ENCODE data around the gene SNED1.

SNED1 gene

DNA sequence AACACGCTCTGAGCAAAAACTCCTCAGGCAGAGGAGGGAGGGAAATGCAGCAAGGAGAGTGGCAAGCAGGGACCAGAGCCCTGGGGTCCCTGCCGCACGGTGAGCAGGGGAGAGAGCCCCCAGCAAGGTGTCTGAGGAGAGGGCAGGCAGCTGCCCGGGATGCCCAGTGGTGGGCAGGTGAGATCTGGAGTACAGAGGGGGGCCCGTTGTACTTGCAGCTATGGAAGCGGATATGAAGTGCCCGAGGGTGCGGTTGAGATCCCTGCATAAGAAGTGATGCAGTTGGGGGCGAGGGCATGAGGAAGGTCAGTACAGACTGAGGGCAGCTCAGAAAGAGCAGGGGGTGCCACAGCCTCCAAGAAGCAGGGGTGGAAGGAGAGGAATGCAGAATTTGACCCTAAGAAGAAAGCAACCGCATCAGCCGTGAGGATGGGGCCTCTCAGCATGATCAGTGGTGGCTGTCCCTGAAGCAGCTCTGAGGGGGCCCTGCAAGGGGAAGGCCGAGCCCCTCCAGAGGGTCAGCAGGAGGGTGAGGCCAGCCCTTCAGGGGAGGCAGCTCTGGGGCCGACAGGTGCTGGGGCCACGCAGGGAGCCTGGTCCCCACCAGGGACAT, 74.2 kb downstream of the SNED1 start:
- Mint-ChIP-seq H3K9me3 (no peaks in the 10 kb centered on the region), H3K4me1 (peaks cover 4% of the 10 kb centered on the region), H3K4me3 (no peak overlapping the region), H3K27ac (no peak overlapping the region), H3K27me3 (no peaks in the 10 kb centered on the region)
- no peak for ATAC-seq
- DNase-seq = peak in 1 of 2 donors; percentile 6

DNA sequence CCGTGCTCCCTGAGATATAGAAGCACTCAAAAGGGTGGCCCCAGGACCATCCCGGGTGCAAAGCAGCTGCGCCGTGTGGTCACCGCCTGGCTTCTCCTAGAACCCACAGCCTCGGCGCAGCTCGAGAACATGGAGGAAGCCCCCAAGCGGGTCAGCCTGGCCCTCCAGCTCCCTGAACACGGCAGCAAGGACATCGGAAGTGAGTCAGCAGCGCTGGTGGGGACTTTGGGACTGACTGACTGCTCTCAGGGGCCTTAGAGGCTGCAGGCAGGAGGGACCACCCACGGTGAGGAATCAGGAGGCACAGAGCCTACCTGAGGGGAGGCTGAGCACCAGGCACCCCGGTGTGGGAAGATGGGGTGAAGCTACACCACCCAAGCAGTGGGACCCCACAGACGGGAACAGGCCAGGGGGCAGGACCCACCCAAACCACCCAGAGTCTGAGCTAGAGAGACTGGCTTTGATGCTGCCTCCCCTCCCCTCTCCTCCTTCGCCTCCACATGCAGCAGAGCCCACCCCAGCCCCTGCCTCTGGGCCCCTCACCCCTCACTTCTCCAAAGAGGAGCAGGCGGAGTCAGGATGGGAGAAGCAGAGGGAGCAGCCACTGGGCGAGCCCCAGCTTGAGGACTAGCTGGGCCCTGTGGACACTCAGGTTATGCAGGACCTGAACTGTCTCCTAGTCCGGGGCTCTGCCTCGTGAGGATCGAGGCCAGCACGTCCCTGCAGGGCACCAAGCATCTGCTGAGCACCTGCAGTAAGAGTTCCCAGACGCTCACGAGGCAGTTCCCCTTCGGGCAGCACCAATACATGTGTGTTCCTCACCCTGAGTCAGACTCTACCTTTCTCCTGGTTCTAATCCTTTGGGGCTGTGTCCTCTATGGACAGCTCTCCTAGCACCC, 75.0 kb downstream of the SNED1 start:
- no peak overlapping the region for H3K4me3 Mint-ChIP-seq
- H3K4me1 Mint-ChIP-seq = peaks cover 4% of the 10 kb centered on the region
- ATAC-seq = peak; percentile 24
- peak overlapping the region in 1 of 2 donors; percentile 71 for H3K27ac Mint-ChIP-seq
- DNase-seq = no peak
- H3K9me3 Mint-ChIP-seq = no peaks in the 10 kb centered on the region
- no peaks in the 10 kb centered on the region for H3K27me3 Mint-ChIP-seq

DNA sequence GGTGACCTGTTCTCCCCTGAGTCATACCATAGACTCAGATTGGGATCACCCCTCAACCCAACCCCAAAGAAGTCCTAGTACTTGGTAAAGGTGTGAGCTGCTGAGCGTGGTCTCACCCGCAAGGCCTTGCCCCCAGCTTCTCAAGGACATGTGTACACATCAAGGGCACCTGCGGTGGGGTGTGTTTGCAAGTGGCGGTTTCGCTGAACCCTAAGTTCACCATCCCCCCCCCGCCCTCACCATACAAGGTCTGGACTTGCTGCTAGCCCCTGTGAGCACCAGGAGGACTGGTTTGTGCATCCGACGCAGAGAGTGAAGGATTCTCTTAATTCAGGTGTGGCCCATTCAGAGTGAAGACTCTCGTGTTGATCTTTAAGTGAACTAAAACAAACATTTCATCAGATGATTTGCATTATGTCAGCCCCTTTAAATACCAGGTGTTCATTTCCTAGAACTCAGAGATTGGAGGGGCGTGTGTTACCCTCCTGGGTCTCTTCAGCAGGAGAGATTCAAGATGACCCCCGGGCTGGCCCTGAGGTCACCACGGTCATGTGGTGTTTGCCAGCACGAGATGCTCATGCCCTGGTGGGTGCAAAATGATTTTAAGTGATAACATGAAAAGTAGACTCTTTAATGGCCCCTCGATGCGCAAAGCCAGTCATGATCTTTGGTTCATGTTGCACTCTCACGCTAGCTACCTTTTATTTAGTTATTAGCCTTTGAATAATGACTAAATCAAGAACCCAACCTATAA, 75.8 kb downstream of the SNED1 start:
- no peaks in the 10 kb centered on the region for H3K9me3 Mint-ChIP-seq
- peak overlapping the region in 1 of 2 donors; percentile 71 for H3K27ac Mint-ChIP-seq
- peaks cover 4% of the 10 kb centered on the region for H3K4me1 Mint-ChIP-seq
- ATAC-seq (no peak), DNase-seq (no peak)
- no peak overlapping the region for H3K4me3 Mint-ChIP-seq
- H3K27me3 Mint-ChIP-seq = no peaks in the 10 kb centered on the region

DNA sequence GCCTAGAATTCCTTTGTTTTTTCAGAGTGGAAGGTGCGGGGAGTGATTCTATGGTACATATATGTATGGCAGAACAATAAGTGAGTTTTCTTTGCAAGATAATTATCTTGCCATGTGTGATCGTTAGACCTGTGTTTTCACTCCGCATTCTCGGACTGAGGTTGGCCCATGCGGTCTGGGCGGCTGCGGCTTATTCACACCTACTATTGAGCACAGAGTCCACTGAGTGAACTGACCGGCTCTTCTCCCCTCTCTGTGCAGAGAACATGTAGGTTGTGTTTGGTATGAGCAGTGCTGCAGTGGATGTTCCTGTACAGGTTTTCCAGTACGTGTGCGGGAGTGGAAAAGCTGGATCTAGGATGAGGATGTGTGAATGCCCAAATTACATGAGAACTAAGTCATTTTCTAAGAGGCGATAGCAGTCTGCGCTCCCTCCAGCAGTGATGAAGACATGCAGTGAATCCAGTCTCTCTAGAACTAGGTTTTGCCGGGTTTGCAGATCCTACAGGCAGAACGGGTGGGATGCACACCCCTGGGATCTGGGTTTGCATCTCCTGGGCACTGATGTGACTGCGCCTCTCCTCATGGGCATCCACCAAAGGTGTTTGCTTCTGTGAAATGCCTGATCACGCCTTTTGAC, 76.6 kb downstream of the SNED1 start:
- DNase-seq = no peak
- H3K27ac Mint-ChIP-seq = peak overlapping the region in 1 of 2 donors; percentile 15

DNA sequence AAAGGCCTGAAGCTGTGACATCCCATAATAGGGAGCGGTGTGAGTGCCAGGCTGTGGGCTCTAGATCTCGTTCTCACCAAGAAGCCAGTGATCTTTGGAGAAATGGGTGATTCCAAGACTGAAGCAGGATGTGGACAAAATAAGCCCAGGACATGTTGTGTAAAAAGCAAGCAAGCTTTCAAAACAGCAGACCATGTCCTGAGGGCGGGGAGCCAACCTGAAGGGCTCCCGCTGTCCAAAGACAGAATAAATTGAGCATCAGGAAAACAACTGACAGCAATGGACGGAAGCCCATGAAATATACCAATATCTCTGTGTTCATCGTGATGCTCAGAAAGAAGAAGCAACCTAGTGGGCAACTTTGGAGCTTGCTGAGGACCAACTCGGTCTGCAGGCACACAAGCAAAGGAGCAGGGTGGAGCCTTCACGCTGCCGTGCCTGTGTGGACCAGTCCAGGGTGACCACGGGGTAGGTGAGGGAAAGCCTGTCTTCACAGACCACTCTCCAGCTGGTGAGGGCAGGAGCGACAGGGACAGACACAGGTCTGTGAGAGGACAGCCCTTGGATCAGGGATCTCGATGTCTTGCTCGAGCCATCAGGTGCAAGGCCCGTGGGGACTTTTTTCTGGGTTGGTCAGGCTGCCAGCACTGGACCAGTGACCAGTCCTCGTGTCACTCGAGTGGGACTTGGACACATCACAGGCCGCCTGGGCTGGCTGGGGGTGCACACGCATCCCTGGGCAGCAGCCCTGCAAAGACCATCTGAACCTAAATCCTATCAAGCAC, 82.2 kb downstream of the SNED1 start:
- Mint-ChIP-seq H3K9me3 (no peaks in the 10 kb centered on the region), H3K27ac (peak overlapping the region in 1 of 2 donors; percentile 43), H3K27me3 (no peaks in the 10 kb centered on the region), H3K4me1 (peaks cover 12% of the 10 kb centered on the region), H3K4me3 (no peak overlapping the region)
- DNase-seq = no peak
- ATAC-seq = no peak

More for the DNA sequence above, 76.6 kb downstream of the SNED1 start:
- Mint-ChIP-seq H3K9me3 (no peaks in the 10 kb centered on the region), H3K4me1 (peaks cover 4% of the 10 kb centered on the region), H3K27me3 (no peaks in the 10 kb centered on the region), H3K4me3 (no peak overlapping the region)
- no peak for ATAC-seq

DNA sequence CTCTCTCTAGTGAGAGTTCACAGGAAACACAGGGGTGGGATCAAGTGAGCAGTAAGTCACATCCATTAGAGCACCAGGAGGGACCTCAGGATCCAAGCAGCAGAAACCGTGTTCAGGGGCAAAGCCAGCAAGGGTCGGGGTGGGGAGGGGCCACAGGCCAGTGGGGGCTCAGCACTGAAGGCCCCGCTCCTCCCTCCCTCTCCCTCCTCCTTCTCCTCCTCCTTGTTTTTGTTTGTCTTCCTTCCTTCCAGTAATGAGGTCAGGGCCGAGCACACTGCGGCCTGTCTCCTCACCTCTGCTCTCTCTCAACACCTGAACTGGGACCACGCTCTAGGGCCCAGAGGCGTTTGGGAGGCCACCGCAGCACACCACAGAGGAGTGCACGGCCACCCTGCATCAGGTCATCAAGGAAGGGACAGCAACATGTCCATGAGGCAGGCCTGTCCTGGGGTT, 82.8 kb downstream of the SNED1 start:
- Mint-ChIP-seq H3K27me3 (no peaks in the 10 kb centered on the region), H3K9me3 (no peaks in the 10 kb centered on the region), H3K27ac (peak overlapping the region; percentile 60 to 81), H3K4me1 (peaks cover 12% of the 10 kb centered on the region), H3K4me3 (no peak overlapping the region)
- DNase-seq (no peak), ATAC-seq (peak; percentile 17)

DNA sequence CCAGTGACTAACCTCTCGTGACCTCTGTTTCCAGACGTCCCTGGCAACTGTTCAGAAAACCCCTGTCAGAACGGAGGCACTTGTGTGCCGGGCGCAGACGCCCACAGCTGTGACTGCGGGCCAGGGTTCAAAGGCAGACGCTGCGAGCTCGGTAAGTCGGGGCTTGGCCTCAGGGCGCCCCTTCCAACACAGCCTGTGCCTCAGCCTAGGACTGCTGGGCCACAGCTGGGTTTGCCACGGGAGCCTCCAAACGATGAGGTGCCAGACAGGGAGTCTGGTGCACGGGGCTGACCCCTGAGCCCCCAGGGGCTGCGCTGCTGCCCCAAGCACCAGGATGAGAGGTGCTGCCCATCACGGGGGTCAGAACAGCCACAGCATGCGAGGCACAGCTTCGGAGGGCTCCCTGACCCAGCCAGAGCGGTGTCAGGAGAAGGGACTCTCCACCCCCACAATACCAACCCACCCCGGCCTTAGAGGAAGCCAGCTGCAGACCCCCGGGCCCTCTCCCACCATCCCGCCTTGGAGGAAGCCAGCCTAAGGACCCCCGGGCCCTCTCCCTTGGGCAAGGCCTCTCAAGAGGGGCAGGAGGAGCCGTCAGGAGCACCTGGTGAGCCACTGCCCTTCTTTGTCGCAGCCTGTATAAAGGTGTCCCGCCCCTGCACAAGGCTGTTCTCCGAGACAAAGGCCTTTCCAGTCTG, 83.4 kb downstream of the SNED1 start:
- H3K27me3 Mint-ChIP-seq = no peaks in the 10 kb centered on the region
- no peaks in the 10 kb centered on the region for H3K9me3 Mint-ChIP-seq
- H3K4me1 Mint-ChIP-seq = peaks cover 12% of the 10 kb centered on the region
- peak; percentile 21 for ATAC-seq
- no peak overlapping the region for H3K4me3 Mint-ChIP-seq
- no peak for DNase-seq
- H3K27ac Mint-ChIP-seq = peak overlapping the region in 1 of 2 donors; percentile 81

DNA sequence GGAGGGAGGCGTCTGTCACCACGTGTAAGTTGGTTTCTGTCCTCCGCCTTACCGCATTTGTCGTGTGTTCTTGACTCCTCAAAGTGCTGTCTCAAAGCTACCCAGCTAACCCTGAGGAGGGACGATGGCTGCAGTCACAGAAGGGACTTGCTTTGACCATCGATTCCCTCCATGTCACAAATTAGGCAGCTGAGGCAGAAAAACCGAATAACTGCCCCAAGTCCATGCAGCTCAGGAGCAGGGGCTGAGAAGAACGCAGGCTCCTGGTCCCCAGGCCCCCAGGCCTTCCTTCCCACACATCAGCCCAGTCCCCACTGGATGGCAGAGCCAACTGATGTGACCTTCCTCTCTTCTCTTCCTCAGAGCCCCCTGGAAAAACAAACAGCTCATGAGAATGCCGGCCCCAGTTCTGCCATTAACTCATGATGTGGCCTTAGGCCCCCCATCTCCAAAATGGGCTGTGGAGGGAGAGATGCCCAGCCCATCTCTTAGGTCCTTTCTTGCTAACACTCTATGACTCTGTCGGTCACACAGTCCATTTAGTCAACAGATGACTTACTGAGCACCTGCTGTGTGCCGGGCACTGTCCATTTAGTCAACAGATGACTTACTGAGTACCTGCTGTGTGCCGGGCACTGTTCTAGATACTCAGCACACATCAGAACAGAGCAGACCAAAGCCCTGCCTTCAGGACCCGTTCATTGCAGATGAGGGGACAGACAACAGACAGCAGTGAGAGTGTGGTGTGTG, 84.1 kb downstream of the SNED1 start:
- peaks cover 8% of the 10 kb centered on the region for H3K4me1 Mint-ChIP-seq
- H3K9me3 Mint-ChIP-seq = no peaks in the 10 kb centered on the region
- peak overlapping the region in 1 of 2 donors; percentile 2 for H3K27ac Mint-ChIP-seq
- no peaks in the 10 kb centered on the region for H3K27me3 Mint-ChIP-seq
- DNase-seq = peak in 1 of 2 donors; percentile 9
- no peak overlapping the region for H3K4me3 Mint-ChIP-seq
- ATAC-seq = no peak

DNA sequence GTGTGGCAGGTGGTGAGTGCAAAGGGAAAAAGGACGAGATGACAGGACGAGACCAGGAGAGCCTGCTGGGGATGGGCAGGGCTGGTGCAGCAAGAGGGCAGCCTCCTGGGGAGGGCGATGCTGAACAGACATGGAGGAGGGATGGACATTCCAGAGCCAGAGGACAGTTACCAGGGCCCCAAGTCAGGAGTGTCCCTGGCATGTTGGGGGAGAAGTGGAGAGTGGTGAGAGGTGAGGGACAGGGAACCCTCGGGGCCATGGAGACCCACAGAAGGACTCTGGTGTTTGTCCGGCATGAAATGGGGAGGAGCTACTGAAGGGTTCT, 84.6 kb downstream of the SNED1 start:
- peaks cover 8% of the 10 kb centered on the region for H3K4me1 Mint-ChIP-seq
- H3K4me3 Mint-ChIP-seq = no peak overlapping the region
- H3K27ac Mint-ChIP-seq = peak overlapping the region in 1 of 2 donors; percentile 2
- ATAC-seq (no peak), DNase-seq (peak in 1 of 2 donors; percentile 6)
- no peaks in the 10 kb centered on the region for H3K27me3 Mint-ChIP-seq
- H3K9me3 Mint-ChIP-seq = no peaks in the 10 kb centered on the region

DNA sequence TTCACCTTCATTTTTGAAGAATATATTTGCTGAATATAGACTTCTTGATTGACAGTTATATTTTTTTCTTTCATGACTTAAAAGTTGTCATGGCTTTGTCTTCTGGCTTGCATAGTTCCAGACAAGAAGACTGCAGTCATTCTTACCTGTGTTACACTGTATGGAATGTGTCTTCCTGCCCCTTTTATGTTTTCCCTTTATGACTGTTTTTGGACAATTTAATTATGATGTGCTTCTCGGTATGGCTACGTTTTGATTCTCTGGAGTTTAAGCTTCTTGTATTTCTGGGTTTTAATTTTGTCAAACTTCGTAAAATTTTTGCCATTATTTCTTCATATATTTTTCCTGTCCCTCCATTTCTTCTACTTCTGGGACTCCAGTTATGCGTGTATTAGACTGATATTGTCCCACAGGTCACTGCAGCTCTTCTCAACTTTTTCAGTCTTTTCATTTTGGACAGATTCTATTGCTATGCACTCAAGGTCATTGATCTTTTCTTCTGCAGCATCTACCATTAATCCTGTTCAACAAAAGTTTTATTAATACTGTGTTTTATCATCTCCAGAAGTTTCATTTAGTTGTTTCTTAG, 86.5 kb downstream of the SNED1 start:
- DNase-seq (no peak), ATAC-seq (no peak)
- Mint-ChIP-seq H3K27ac (no peak overlapping the region), H3K27me3 (no peaks in the 10 kb centered on the region), H3K4me3 (no peak overlapping the region), H3K4me1 (peaks cover 19% of the 10 kb centered on the region), H3K9me3 (no peaks in the 10 kb centered on the region)

DNA sequence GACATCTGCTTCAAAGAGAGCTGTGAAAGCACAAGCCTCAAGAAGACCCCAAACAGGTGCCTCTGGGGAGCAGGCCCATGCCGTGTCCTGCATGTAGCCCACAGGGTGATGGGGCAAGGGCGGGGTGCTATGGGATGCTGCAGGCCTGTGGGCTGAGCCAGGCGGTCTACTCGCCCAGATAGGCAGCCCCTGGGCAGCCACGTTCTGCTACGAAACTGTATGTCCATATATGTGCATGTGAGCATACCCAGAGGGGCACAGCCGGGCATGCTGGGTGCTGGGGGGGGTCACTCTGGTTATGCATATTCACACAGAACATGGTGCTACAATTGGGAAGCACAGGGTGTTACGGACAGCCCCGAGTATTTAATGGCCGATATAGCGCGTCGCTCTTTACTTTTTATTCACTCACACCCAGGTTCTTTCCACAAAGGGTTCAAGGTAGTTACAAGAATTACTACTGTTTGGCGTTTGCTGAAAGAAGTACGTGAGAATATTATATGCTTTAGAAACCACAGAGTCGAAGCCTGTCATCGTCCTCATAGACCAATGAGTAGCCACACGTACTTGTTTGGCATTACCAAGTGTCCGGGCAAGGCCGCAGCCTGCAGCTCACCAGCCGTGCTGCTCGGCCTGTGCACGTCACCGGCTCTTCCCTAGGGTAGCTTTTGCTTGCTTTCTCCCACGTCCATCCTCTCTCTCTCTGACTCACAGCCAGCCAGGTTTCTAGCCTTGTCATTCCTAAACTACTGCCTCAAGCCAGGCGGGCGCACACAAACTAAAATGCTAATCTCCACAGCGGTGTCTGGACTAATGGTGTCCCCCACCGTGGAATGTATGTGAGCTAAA, 89.2 kb downstream of the SNED1 start:
- ATAC-seq (no peak), DNase-seq (no peak)
- Mint-ChIP-seq H3K27me3 (no peaks in the 10 kb centered on the region), H3K27ac (peak overlapping the region in 1 of 2 donors; percentile 1), H3K4me1 (peaks cover 22% of the 10 kb centered on the region), H3K4me3 (no peak overlapping the region), H3K9me3 (no peaks in the 10 kb centered on the region)

DNA sequence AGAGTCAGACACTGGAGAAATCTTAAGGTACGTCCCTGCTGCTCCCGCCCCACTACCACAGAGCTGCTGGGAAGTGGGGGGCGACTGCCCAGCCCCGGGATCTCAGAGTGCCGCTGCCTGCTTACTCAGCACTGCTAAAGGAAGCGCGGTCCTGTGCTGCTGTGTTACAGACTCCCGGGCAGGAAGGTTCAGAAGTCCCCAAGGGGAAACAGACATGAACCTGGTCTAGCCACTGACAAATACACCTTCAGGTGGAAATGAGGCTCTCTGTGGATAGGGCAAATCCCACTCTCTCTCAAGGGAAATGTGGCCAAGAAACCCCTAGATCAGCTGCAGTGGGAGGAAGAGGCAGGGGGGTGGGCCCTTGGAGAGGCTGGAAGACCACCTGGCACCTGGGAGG, 90.0 kb downstream of the SNED1 start:
- no peak for DNase-seq
- peak overlapping the region in 1 of 2 donors; percentile 46 for H3K27ac Mint-ChIP-seq
- H3K4me1 Mint-ChIP-seq = peaks cover 18% of the 10 kb centered on the region
- H3K9me3 Mint-ChIP-seq = no peaks in the 10 kb centered on the region
- H3K4me3 Mint-ChIP-seq = no peak overlapping the region
- H3K27me3 Mint-ChIP-seq = no peaks in the 10 kb centered on the region
- no peak for ATAC-seq
